ENCODE measurements around the gene EVX2. TPM values are rescaled to one million over a fixed set of nuclear protein-coding genes. Genes with fewer than 3 reads are reported as not detected.

Gene EVX2
- total and polyA plus RNA-seq, 10 donors = not detected

DNA sequence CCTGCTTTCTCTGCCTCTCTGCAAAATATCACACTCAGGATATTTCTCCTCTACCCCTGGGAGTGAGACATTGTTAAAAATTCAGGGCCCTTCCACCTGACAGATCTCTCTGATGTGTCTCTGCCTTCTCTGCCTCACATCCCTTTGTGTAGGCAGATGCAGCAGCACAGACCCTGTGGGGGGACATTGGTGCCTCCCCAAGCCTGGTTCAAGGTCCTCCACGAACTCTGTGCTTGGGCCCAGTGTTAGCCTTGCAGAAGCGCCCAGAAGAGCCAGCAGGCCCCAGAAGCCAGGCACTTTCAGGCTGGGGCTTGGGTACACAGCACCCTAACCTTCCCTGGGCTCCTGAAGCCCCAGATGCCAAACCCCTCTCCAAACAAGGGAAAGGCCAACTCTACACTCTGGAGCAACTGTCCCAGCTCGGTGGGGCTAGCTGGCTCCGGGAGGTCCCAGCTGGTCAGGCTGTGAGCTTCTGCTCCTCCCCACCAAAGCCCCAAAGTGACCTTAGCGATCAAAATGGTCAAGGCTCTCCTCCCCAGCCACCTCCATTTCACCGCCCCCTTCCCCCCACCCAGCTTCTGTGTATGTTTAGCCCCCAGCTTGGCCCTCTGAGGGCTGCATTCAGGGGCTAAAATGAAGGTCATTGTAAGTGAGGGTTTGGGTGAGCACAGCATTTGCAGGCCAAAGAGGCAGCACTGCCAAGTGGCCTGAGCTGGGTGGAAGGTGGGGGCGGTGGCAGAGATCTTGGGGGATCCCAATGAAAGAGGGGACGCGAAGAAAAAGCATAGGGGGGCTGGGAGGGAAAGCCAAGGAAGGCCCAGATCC, 41.4 kb upstream of the EVX2 start:
- peaks cover 0 to 68% (median 45%) of the 10 kb centered on the region in 6 donors for H3K4me1 ChIP-seq
- H3K9me3 ChIP-seq = no peaks in the 10 kb centered on the region
- peak; percentile 58 for DNase-seq
- H3K36me3 ChIP-seq = no peaks in the 10 kb centered on the region
- TF ChIP-seq, protein P1, sequence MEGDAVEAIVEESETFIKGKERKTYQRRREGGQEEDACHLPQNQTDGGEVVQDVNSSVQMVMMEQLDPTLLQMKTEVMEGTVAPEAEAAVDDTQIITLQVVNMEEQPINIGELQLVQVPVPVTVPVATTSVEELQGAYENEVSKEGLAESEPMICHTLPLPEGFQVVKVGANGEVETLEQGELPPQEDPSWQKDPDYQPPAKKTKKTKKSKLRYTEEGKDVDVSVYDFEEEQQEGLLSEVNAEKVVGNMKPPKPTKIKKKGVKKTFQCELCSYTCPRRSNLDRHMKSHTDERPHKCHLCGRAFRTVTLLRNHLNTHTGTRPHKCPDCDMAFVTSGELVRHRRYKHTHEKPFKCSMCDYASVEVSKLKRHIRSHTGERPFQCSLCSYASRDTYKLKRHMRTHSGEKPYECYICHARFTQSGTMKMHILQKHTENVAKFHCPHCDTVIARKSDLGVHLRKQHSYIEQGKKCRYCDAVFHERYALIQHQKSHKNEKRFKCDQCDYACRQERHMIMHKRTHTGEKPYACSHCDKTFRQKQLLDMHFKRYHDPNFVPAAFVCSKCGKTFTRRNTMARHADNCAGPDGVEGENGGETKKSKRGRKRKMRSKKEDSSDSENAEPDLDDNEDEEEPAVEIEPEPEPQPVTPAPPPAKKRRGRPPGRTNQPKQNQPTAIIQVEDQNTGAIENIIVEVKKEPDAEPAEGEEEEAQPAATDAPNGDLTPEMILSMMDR (IDR thresholded peaks at IDR 0.05 in 8 of 11, conservative IDR thresholded peaks at IDR 0.05 in 3 of 11) = no peak
- TF ChIP-seq POLR2A (IDR thresholded peaks at IDR 0.05) = no peak
- no peak for TF ChIP-seq POLR2AphosphoS5 (IDR thresholded peaks at IDR 0.05)
- peaks cover 8 to 100% (median 92%) of the 10 kb centered on the region in 7 donors for H3K27me3 ChIP-seq (replicated peaks in 1 of 7)
- peak overlapping the region in 1 of 8 donors; percentile 69 for H3K4me3 ChIP-seq
- no peak overlapping the region for H3K27ac ChIP-seq
- 42 to 65% (median 45%) methylated on average over 7 to 9 of the region's 9 CpGs for WGBS, 5 donors
- intact Hi-C loops (cut with DNase I; ENCODE audit: low total_unique reads) = loop anchor here (5.0 kb wide), 4 partner anchors 427 to 1022 kb away; no protein-coding TSS in a partner anchor

DNA sequence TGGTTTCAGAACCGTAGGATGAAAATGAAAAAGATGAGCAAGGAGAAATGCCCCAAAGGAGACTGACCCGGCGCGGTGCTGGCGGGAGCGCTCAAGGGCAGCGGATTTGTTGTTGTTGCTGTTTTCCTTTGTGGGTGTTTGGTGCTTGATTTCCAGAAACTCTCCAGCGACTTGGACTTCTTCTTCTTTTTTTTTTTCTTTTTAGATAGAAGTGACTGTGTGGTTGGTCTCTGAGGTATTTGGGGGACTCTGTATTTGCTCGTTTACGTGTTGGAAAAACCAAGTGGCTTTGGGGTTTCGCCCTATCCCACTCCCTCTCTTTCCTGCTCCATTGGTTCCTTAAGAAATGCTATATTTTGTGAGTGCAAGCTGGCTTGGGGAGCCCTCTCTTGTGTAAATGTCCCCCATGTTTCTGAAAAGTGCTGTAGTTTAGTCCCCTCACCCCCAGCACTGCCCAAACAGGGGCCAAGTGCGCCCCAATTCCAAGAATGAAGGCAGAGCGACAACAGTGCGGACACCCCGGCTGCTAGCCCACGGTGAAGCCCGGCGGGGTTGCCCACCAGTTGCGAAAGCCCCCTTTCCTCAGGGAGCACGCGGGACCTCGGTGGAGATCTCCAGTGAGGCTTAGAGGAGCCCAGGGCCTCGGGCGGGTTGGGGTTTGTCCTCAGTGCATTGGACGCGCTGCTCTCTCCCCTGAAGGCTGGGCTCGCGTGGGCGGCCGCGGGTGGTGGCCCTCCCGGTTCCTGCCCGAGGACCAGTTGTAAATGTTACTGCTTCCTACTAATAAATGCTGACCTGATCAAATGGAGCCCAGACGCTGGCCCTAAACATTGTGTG, 40.6 kb upstream of the EVX2 start:
- 17 to 34% (median 22%) methylated on average over 28 to 34 of the region's 34 CpGs for WGBS, 5 donors
- peak; percentile 69 for DNase-seq
- Histone ChIP-seq H3K27me3 (replicated peaks in 1 of 7) (peaks cover 8 to 100% (median 94%) of the 10 kb centered on the region in 7 donors), H3K27ac (peak overlapping the region in 6 of 8 donors; percentile 21 to 85 (median 80)), H3K36me3 (no peaks in the 10 kb centered on the region), H3K4me3 (peak overlapping the region in 5 of 8 donors; percentile 39 to 69 (median 46)), H3K9me3 (no peaks in the 10 kb centered on the region), H3K4me1 (peaks cover 0 to 61% (median 39%) of the 10 kb centered on the region in 6 donors)
- intact Hi-C loops (cut with DNase I; ENCODE audit: low total_unique reads) = no loop called here
- TF ChIP-seq POLR2A (IDR thresholded peaks at IDR 0.05) (no peak), POLR2AphosphoS5 (IDR thresholded peaks at IDR 0.05) (no peak)
- TF ChIP-seq, protein P1 (IDR thresholded peaks at IDR 0.05 in 8 of 11, conservative IDR thresholded peaks at IDR 0.05 in 3 of 11) = no peak

DNA sequence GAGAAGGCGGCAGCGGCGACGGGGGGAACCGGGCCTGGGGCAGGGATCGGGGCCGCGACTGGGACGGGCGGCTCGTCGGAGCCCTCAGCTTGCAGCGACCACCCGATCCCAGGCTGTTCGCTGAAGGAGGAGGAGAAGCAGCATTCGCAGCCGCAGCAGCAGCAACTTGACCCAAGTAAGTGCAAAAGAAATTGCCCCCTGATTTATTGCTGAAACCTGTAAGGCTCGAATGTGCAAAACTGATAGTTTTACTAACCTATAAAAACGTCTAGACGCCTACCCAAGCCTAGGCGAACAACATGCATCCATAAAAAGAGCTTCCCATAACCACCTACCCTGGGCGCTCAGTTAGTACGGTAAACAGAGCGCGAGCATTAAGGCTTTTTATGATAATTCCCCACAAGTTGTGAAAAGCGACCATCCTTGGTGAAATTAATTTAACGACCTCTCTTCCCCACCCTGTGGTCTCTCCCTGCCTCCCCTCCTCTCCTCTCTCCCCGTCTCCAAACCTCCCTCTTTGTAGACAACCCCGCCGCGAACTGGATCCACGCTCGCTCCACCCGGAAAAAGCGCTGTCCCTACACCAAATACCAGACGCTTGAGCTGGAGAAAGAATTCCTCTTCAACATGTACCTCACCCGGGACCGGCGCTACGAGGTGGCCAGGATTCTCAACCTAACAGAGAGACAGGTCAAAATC, 39.8 kb upstream of the EVX2 start:
- WGBS, 5 donors = 5 to 12% (median 7%) methylated on average over 25 to 40 of the region's 40 CpGs
- peak; percentile 55 for DNase-seq
- TF ChIP-seq, protein P1 (IDR thresholded peaks at IDR 0.05 in 8 of 11, conservative IDR thresholded peaks at IDR 0.05 in 3 of 11) = no peak
- no peak for TF ChIP-seq POLR2AphosphoS5 (IDR thresholded peaks at IDR 0.05)
- TF ChIP-seq POLR2A (IDR thresholded peaks at IDR 0.05) = no peak
- H3K27me3 ChIP-seq (replicated peaks in 1 of 7) = peaks cover 8 to 100% (median 94%) of the 10 kb centered on the region in 7 donors
- H3K4me3 ChIP-seq = peak overlapping the region; percentile 26 to 69 (median 43)
- intact Hi-C loops (cut with DNase I; ENCODE audit: low total_unique reads) = no loop called here
- no peaks in the 10 kb centered on the region for H3K9me3 ChIP-seq
- H3K27ac ChIP-seq = peak overlapping the region in 7 of 8 donors; percentile 69 to 85 (median 82)
- H3K36me3 ChIP-seq = no peaks in the 10 kb centered on the region
- H3K4me1 ChIP-seq = peaks cover 0 to 54% (median 37%) of the 10 kb centered on the region in 6 donors
